NT2/D1 (cell line): ENCODE data around the gene CCDC116.

ENCODE experiments used
- DNase-seq: peaks from one replicate; pipeline ENCODE4 v3.0.0-alpha.2; 2011; ENCODE audit warnings: low read depth, low spot score
- H3K27me3 ChIP-seq: 2 replicates; pipeline ENCODE4 v1.6.0; 2011; ENCODE audit warnings: mild to moderate bottlenecking; ENCODE audit not compliant: insufficient read length, insufficient read depth
- H3K36me3 ChIP-seq: 2 replicates; pipeline ENCODE4 v1.6.1; 2011; ENCODE audit warnings: mild to moderate bottlenecking, low read length, mixed read lengths; ENCODE audit not compliant: insufficient read depth, insufficient read length
- H3K4me1 ChIP-seq: 2 replicates; pipeline ENCODE4 v1.5.1; 2011; ENCODE audit not compliant: insufficient read depth, insufficient read length
- H3K4me3 ChIP-seq: 2 replicates; pipeline ENCODE4 v1.5.1; 2011; ENCODE audit warnings: low read depth; ENCODE audit not compliant: insufficient read length
- H3K9ac ChIP-seq: 2 replicates; pipeline ENCODE4 v1.6.0; 2011; ENCODE audit warnings: low read depth; ENCODE audit not compliant: insufficient read length
- H3K9me3 ChIP-seq: 2 replicates; pipeline ENCODE4 v1.5.1; 2011; ENCODE audit warnings: mild to moderate bottlenecking, low read length; ENCODE audit not compliant: insufficient read depth
- SUZ12 ChIP-seq: IDR thresholded peaks from 2 replicates; pipeline ENCODE4 v1.6.1; 2011; ENCODE audit not compliant: insufficient read length, insufficient read depth; ENCODE audit errors: extremely low read depth
- YY1 ChIP-seq: IDR thresholded peaks from 2 replicates; pipeline ENCODE4 v1.6.1; 2011; ENCODE audit not compliant: insufficient read length, insufficient read depth
- ZNF274 ChIP-seq: IDR thresholded peaks from 2 replicates; pipeline ENCODE4 v1.6.1; 2011; ENCODE audit warnings: mild to moderate bottlenecking, low read depth, low read length

The CCDC116 gene

GRCh38 chr22:21629255-21630149 lies 3.1 kb upstream of the CCDC116 start, which contains the start of gene YDJC:
YDJC (minus strand) TSS chr22:21630022; CDS start chr22:21630014, 8 bp downstream.
- peaks cover 30% of the 10 kb centered on the region for H3K36me3 ChIP-seq
- peak within 1 kb of the TSS; percentile 88 for H3K4me3 ChIP-seq
- H3K9ac ChIP-seq, result peak within 1 kb of the TSS; percentile 98
- peak; percentile 79 for DNase-seq
- no peak for TF ChIP-seq ZNF274
- no peak for TF ChIP-seq YY1
- TF ChIP-seq SUZ12, result no peak
- peaks cover 13% of the 10 kb centered on the region for H3K4me1 ChIP-seq
- H3K9me3 ChIP-seq, result no peaks in the 10 kb centered on the region; the same call in 1 of the 2 replicates
- H3K27me3 ChIP-seq, result no peaks in the 10 kb centered on the region

GRCh38 chr22:21631025-21631424 lies 1.5 kb upstream of the CCDC116 start:
- Histone ChIP-seq H3K4me3 (no peak overlapping the region), H3K9ac (no peak overlapping the region), H3K9me3 (no peaks in the 10 kb centered on the region; the same call in 1 of the 2 replicates), H3K4me1 (peaks cover 10% of the 10 kb centered on the region), H3K36me3 (peaks cover 22% of the 10 kb centered on the region), H3K27me3 (no peaks in the 10 kb centered on the region)
- TF ChIP-seq SUZ12 (no peak), ZNF274 (no peak), YY1 (no peak)
- no peak for DNase-seq

GRCh38 chr22:21632931-21633330 lies 371 bp downstream of the CCDC116 start:
- Histone ChIP-seq H3K36me3 (peaks cover 11% of the 10 kb centered on the region), H3K4me1 (peaks cover 7% of the 10 kb centered on the region), H3K9ac (no peak overlapping the region), H3K4me3 (no peak overlapping the region), H3K27me3 (no peaks in the 10 kb centered on the region), H3K9me3 (no peaks in the 10 kb centered on the region; the same call in 1 of the 2 replicates)
- no peak for DNase-seq
- TF ChIP-seq ZNF274 (no peak), SUZ12 (no peak), YY1 (no peak)

GRCh38 chr22:21633481-21633880 lies 921 bp downstream of the CCDC116 start:
- Histone ChIP-seq H3K4me1 (peaks cover 6% of the 10 kb centered on the region), H3K27me3 (no peaks in the 10 kb centered on the region), H3K4me3 (no peak overlapping the region), H3K9ac (no peak overlapping the region), H3K36me3 (peaks cover 6% of the 10 kb centered on the region), H3K9me3 (no peaks in the 10 kb centered on the region; the same call in 1 of the 2 replicates)
- TF ChIP-seq ZNF274 (no peak), SUZ12 (no peak), YY1 (no peak)
- no peak for DNase-seq

GRCh38 chr22:21634081-21634480 lies 1.5 kb downstream of the CCDC116 start:
- Histone ChIP-seq H3K4me1 (peaks cover 4% of the 10 kb centered on the region), H3K9me3 (no peaks in the 10 kb centered on the region), H3K27me3 (no peaks in the 10 kb centered on the region), H3K9ac (no peak overlapping the region), H3K36me3 (peaks cover under 1% of the 10 kb centered on the region), H3K4me3 (no peak overlapping the region)
- TF ChIP-seq YY1 (no peak), ZNF274 (no peak), SUZ12 (no peak)
- no peak for DNase-seq

- no peak for TF ChIP-seq SUZ12
- TF ChIP-seq YY1, result no peak
- no peak for TF ChIP-seq ZNF274
- no peak overlapping the region for H3K9ac ChIP-seq
- H3K36me3 ChIP-seq, result no peaks in the 10 kb centered on the region
- no peak overlapping the region for H3K4me3 ChIP-seq
- DNase-seq, result no peak
- no peaks in the 10 kb centered on the region for H3K9me3 ChIP-seq
- H3K27me3 ChIP-seq, result no peaks in the 10 kb centered on the region
- H3K4me1 ChIP-seq, result peaks cover 3% of the 10 kb centered on the region
Observed at GRCh38 chr22:21634844-21635243, 2.3 kb downstream of the CCDC116 start.

- H3K36me3 ChIP-seq, result no peaks in the 10 kb centered on the region
- DNase-seq, result no peak
- no peak overlapping the region for H3K4me3 ChIP-seq
- no peaks in the 10 kb centered on the region for H3K9me3 ChIP-seq
- peaks cover 5% of the 10 kb centered on the region for H3K4me1 ChIP-seq
- TF ChIP-seq SUZ12 (no peak), YY1 (no peak), ZNF274 (no peak)
- H3K27me3 ChIP-seq, result no peaks in the 10 kb centered on the region
- no peak overlapping the region for H3K9ac ChIP-seq
Observed at GRCh38 chr22:21635771-21636510, 3.4 kb downstream of the CCDC116 start.
